AG09309 (cell line): ENCODE data around the gene GBP4.
A peak's percentile ranks its signal among the peaks of the same experiment; 100 is the strongest.

Source experiments
- DNase-seq: peaks from one replicate; pipeline ENCODE4 v3.0.0-alpha.2; 2010; ENCODE audit warnings: low read depth
- H3K4me3 ChIP-seq: 2 replicates; pipeline ENCODE4 v1.5.1; 2011; ENCODE audit warnings: mild to moderate bottlenecking, low read depth, low read length, moderate library complexity; ENCODE audit not compliant: control insufficient read depth
- TF ChIP-seq, protein P1 (sequence below): IDR thresholded peaks from 2 replicates; pipeline ENCODE4 v1.5.1; 2011; ENCODE audit warnings: mild to moderate bottlenecking, low read depth, low read length, inconsistent platforms; ENCODE audit not compliant: insufficient read depth, control insufficient read depth; ENCODE audit errors: missing control alignments

The GBP4 gene

DNA sequence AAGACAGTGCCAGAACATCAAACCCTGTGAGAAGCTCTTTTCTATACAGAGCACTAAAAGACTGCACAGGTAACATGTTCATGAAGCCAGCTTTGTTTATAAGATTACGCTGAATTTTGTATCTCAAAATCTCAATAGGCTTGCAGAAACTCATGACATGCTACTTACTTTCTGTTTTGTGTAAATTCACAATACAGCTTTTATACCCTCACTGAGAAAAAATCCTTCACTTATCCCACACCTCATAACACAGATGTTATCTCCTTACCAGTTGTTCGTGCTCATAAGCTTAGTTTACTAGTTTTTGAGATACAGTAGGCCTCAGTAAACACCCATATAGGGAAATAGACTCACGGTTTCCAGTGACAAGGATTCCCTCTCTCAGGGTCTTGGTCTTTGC is 48.8 kb downstream of the GBP4 start:
- no peak for DNase-seq
- H3K4me3 ChIP-seq = no peak overlapping the region
- TF ChIP-seq, protein P1, sequence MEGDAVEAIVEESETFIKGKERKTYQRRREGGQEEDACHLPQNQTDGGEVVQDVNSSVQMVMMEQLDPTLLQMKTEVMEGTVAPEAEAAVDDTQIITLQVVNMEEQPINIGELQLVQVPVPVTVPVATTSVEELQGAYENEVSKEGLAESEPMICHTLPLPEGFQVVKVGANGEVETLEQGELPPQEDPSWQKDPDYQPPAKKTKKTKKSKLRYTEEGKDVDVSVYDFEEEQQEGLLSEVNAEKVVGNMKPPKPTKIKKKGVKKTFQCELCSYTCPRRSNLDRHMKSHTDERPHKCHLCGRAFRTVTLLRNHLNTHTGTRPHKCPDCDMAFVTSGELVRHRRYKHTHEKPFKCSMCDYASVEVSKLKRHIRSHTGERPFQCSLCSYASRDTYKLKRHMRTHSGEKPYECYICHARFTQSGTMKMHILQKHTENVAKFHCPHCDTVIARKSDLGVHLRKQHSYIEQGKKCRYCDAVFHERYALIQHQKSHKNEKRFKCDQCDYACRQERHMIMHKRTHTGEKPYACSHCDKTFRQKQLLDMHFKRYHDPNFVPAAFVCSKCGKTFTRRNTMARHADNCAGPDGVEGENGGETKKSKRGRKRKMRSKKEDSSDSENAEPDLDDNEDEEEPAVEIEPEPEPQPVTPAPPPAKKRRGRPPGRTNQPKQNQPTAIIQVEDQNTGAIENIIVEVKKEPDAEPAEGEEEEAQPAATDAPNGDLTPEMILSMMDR = no peak

DNA sequence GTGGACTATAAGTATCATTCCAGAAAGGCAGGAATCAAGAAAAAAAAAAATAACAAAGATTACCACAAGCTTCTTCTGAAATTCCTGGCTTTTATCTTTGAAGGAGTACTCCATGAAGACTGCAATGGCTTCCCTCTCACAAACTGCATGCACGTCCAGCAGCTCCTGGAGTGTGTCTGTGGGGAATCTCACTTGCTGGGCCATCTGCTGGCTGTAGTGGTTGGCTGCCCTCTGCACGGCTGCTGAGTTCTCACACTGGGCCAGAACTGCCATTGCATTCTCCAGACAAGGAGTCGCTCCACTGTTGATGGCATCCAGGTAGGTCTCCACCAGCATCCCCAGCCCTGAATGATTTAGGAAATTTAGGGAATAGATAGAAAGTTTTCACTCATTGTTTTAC is 49.5 kb downstream of the GBP4 start:
- TF ChIP-seq, protein P1 = peak; percentile 56
- DNase-seq = no peak
- no peak overlapping the region for H3K4me3 ChIP-seq

DNA sequence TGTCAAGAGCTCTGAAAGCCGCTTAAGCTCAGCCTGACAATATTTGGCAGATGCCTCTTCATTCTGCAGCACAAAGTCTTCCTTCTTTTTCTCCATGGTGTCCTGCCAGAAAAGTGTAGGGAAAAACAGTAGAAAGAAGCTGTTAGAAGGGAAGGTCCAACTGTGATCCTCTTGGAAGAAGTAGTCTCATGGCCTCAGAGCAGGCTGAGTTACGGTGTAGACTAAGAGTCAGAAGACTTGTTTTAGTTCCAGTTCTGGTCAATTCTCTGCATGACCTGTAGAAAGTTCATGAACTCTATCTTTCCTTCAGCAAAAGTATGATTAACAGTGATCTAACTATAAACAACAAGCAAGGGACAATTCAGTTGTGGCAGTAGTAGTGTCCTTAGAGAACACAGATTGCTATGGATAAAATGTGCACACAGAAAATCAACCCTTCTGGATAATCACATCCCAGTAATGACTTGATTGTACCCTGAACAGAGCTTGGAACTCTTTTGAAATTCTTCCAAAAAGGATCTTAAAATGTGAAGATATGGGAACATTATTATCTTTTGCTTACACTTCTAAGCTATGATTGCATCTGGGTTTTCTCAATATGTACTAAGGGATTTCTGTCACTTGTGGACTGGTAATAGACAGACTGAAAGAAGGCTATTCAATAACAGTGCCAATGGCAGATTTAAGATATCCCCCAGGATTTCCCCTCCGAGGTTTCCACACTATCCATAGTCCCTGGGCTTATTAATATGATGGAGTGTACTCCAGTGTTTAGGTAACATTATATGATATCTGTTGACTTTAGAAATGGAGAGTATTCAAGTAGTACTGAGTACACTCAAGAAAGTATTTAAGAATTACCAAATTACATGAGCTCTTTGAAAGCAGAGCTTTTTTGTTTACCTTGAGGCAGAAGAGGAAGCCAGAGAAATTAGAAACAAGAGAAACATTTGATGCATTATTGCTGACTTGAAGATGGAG is 50.8 kb downstream of the GBP4 start:
- TF ChIP-seq, protein P1 = no peak

DNA sequence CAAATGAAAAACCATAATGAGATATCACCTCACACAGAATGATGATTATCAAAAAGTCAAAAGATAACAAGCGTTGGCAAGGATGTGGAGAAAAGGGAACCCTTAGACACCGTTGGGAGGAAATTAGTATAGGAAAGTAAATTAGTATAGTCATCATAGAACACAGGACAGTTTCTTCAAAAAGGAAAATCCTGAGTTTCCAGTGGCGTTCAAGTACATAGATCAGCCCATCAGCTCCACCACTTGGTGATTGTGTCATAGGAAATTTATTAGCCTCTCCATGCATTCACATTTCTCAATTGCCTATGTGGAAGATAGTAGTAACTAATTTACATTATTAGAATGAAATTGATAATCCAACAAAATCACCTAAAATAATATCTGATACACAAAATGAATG is 52.0 kb downstream of the GBP4 start:
- no peak for DNase-seq
- TF ChIP-seq, protein P1 = no peak
- H3K4me3 ChIP-seq = no peak overlapping the region

More for the DNA sequence above, 50.8 kb downstream of the GBP4 start:
- no peak overlapping the region for H3K4me3 ChIP-seq
- no peak for DNase-seq

DNA sequence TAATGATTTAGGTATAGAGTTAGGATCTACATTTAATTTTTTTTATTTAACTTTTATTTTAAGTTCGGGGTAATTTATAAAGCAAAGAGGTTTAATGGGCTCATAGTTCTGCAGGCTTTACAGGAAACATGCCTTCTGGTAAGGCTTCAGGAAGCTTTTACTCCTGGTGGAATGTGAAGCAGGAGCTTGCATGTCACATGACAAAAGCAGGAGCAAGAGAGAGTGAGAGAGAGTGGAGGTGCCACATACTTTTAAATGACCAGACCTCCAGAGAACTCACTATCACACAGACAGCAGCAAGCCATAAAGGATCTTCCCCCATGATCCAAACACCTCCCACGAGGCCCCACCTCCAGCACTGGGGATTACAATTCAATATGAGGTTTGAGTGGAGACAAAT is 55.3 kb downstream of the GBP4 start:
- TF ChIP-seq, protein P1 = no peak
- DNase-seq = no peak
- H3K4me3 ChIP-seq = no peak overlapping the region

DNA sequence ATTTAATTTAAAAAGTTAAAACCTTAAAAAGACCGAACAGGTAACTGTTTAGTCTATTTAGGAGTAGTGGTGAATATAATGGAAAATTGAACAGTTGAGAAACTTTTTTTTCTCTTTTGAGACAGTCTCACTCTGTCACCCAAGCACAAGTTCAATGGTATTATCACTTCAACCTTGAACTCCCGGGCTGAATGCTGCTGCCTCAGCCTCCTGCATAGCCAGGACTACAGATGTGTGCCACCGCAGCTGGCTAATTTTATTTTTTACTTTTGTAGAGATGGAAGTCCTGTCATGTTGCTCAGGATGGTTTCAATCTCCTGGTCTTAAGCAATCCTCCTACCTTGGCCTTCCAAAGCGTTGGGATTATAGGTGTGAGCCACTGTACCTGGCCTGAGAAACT is 56.6 kb downstream of the GBP4 start:
- no peak for DNase-seq
- no peak overlapping the region for H3K4me3 ChIP-seq
- TF ChIP-seq, protein P1 = no peak
